ENCODE results near the gene SMAD2.

SMAD2 gene

GRCh38 chr18:47893939-47894699, 36.3 kb downstream of the SMAD2 start:
- TF ChIP-seq GATA2 (IDR thresholded peaks at IDR 0.05; ENCODE audit: low read depth, low read length) (no peak), GATA3 (IDR thresholded peaks at IDR 0.05; ENCODE audit: low read depth, low read length) (no peak)

DNA sequence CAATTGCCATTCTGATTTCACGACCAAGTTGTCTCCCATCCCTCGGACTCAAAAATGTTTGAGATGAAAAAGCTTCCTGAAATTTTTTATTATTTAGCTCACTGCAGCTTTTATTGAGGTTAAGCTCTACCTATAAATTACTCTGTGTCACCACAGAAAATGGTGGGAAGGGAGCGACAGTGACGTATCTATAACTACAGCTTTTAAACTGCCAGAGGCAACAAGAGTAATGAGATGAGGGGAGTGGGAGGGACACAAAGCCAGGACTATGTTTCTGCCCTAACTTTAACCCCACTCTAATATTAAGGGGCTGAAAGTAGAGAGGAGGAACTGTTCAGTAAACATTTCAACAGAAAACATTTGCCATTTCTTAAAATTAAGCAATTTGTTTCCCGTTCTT, 37.4 kb downstream of the SMAD2 start:
- TF ChIP-seq GATA3 (IDR thresholded peaks at IDR 0.05; ENCODE audit: low read depth, low read length) (no peak), GATA2 (IDR thresholded peaks at IDR 0.05; ENCODE audit: low read depth, low read length) (no peak)

DNA sequence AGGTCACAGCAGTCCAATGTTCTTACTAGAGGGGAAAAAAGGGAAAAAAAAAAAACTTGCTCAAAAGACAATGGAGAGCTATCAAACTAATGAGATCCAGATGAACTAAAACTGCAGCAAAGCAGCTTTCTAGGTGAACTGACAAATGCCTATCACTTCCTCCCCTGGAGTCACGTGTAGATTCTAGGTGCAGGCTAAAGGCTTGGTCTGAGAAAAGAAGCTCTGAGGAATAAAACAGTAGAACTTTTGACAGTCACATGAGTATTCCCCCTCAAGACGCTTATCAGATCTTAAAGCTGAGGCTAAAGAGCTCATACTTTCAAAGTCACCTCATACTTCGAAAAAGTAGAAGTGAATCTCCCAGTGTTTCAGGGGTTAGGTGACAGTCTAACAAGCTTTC, 42.3 kb downstream of the SMAD2 start:
- TF ChIP-seq GATA3 (IDR thresholded peaks at IDR 0.05; ENCODE audit: low read depth, low read length) (no peak), GATA2 (IDR thresholded peaks at IDR 0.05; ENCODE audit: low read depth, low read length) (no peak)

GRCh38 chr18:47887227-47887626, 43.2 kb downstream of the SMAD2 start:
- TF ChIP-seq GATA3 (IDR thresholded peaks at IDR 0.05; ENCODE audit: low read depth, low read length) (no peak), GATA2 (IDR thresholded peaks at IDR 0.05; ENCODE audit: low read depth, low read length) (no peak)

DNA sequence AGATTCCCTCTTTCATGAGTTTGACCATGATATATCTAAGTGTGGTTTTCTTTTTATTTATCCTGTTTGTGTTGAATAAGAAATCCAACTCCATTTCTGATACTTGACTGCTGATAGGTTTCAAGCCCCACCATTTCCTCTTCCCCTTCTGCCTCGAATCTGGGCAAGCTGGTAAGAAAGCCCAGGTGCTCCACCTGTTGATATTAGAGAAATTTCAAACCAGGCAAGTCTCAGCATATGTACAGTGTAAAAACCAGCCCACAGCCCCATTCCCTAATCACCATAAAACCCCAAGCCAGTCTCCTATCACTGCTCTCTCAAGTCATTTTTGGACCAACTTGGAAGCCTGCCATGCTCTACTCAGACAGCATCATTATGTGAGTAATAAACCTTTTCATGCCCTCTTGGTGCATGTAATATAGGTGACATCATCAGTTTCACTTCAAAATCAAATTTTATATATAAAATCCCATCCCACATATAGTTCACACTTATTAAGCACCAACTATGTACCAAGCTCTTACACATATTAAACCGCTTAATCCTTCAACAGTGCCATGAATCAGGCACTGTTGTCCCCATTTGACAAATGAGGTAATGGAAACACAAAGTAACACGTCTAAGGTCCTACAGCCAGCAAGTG, 46.6 kb downstream of the SMAD2 start:
- TF ChIP-seq GATA3 (IDR thresholded peaks at IDR 0.05; ENCODE audit: low read depth, low read length) (no peak), GATA2 (IDR thresholded peaks at IDR 0.05; ENCODE audit: low read depth, low read length) (no peak)

- no peak for TF ChIP-seq GATA2 (IDR thresholded peaks at IDR 0.05; ENCODE audit: low read depth, low read length)
- TF ChIP-seq GATA3 (IDR thresholded peaks at IDR 0.05; ENCODE audit: low read depth, low read length) = no peak
Observed at GRCh38 chr18:47882641-47883040, 47.8 kb downstream of the SMAD2 start.

DNA sequence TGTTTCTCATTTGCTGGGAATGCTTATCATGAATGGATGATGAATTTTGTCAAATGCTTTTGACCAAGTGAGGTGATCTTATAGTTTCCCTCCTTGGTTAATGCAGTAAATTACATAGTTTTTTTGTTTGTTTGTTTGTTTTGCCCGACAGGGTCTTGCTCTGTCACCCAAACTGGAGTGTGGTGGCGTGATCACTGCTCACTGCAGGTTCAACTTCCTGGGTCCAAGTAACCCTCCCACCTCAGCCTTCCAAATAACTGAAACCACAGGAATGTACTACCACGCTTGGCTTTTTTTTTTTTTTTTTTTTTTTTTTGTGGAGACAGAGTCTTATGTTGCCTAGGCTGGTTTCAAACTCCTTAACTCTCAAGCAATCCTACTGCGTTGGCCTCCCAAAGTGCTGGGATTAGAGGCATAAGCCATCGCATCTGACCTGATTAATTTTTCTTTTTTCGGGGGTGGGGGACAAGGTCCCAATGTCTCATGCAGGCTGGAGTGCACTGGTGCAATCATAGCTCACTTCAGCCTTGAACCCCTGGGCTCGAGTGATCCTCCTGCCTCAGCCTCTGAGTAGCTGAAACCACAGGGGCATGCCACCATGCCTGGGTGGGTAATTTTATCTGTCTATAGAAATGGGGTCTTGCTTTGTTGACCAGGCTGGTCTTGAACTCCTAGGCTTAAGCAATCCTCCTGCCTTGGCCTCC, 48.6 kb downstream of the SMAD2 start:
- TF ChIP-seq GATA2 (IDR thresholded peaks at IDR 0.05; ENCODE audit: low read depth, low read length) = no peak
- TF ChIP-seq GATA3 (IDR thresholded peaks at IDR 0.05; ENCODE audit: low read depth, low read length) = no peak

- TF ChIP-seq GATA3 (IDR thresholded peaks at IDR 0.05; ENCODE audit: low read depth, low read length) (no peak), GATA2 (IDR thresholded peaks at IDR 0.05; ENCODE audit: low read depth, low read length) (no peak)
Observed at GRCh38 chr18:47881042-47881441, 49.4 kb downstream of the SMAD2 start.

DNA sequence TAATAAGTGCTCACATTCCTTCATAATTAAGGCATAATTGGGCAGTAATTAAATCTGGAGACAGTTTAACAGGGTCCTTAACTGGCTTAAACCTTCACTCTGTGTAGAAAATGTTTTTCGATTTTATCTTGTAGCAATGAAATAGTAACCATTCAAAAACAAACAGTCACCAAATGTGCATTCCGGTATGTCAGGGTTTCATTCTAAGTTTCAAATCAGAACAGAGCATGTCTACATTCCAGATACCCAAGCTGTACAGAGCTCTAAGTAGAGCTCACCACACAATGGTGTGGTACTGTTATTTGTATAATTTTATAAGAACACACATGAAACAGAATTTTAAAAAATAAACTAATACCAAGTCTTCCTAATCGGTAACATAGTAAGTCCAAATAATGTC, 52.6 kb downstream of the SMAD2 start:
- TF ChIP-seq GATA3 (IDR thresholded peaks at IDR 0.05; ENCODE audit: low read depth, low read length) (no peak), GATA2 (IDR thresholded peaks at IDR 0.05; ENCODE audit: low read depth, low read length) (no peak)

DNA sequence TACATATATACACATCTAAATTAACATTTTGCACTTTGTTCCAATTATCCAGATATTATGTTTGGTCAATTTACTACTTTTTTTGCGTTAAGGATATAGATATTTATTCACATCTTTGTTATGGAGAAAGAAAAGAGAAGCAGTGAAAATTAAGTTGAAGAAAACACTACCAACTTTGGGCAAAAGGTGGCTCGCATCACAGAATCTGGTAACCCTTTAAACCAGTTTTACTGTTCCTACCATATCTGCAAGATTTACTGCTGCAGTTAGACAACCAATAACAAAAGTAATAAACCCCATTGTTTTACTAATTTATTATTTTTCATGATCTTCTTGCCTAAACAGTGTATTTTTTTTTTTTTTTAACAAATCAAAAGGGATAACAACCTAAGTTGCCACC, 53.6 kb downstream of the SMAD2 start:
- TF ChIP-seq GATA2 (IDR thresholded peaks at IDR 0.05; ENCODE audit: low read depth, low read length) (no peak), GATA3 (IDR thresholded peaks at IDR 0.05; ENCODE audit: low read depth, low read length) (no peak)

DNA sequence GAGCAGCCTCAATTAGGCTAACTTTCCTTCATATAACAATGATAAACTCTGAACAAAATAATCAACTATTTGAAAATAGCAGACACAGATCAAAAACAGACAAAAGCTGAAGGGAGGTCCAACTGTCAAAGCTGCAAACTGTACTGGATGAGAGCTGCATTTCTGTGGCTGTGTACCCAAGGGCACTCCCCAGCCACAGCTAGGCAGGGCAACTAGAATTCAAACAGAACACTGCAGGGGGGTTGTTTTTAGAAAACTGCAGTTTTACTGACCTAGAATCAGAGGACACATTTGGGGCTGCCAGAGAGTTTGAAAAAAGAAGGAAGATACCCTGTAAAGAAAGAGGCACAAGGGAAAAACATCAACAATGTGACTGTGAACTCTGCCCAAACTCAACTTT, 56.8 kb downstream of the SMAD2 start:
- TF ChIP-seq GATA3 (IDR thresholded peaks at IDR 0.05; ENCODE audit: low read depth, low read length) (no peak), GATA2 (IDR thresholded peaks at IDR 0.05; ENCODE audit: low read depth, low read length) (no peak)

GRCh38 chr18:47872426-47872825, 58.0 kb downstream of the SMAD2 start:
- TF ChIP-seq GATA2 (IDR thresholded peaks at IDR 0.05; ENCODE audit: low read depth, low read length) (no peak), GATA3 (IDR thresholded peaks at IDR 0.05; ENCODE audit: low read depth, low read length) (no peak)

- TF ChIP-seq GATA3 (IDR thresholded peaks at IDR 0.05; ENCODE audit: low read depth, low read length) (no peak), GATA2 (IDR thresholded peaks at IDR 0.05; ENCODE audit: low read depth, low read length) (no peak)
Observed at GRCh38 chr18:47871288-47871687, 59.2 kb downstream of the SMAD2 start.

GRCh38 chr18:47870605-47871004, 59.9 kb downstream of the SMAD2 start:
- TF ChIP-seq GATA3 (IDR thresholded peaks at IDR 0.05; ENCODE audit: low read depth, low read length) = no peak
- TF ChIP-seq GATA2 (IDR thresholded peaks at IDR 0.05; ENCODE audit: low read depth, low read length) = no peak

- TF ChIP-seq GATA3 (IDR thresholded peaks at IDR 0.05; ENCODE audit: low read depth, low read length) = no peak
- no peak for TF ChIP-seq GATA2 (IDR thresholded peaks at IDR 0.05; ENCODE audit: low read depth, low read length)
Observed at GRCh38 chr18:47868744-47869143, 61.7 kb downstream of the SMAD2 start.
